RPMI8226 (cell line): ENCODE results near the gene TCP11.

ENCODE experiments used
- DNase-seq: peaks from one replicate; pipeline ENCODE4 v3.0.0-alpha.2; 2015

TCP11 gene

DNA sequence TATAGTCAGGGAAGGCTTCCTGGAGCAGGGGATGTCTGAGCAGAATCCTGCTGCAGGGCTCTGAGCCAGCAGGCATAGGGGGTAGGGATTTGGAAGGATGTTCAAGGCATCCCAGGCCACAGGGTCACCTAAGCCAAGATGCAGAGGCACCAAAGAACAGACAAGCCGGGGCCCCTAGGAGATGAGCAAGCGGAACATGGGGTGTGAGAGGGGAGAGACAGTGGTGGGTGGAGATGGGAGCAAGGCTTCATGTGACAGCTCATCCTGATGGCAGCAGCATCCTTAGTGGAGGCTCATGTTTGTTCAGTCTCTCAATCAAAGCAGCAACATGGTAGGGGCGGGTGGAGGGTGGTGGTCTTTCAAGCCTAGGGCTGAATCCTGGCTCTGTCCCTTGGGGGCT lies 29.8 kb upstream of the TCP11 start:
- no peak for DNase-seq

DNA sequence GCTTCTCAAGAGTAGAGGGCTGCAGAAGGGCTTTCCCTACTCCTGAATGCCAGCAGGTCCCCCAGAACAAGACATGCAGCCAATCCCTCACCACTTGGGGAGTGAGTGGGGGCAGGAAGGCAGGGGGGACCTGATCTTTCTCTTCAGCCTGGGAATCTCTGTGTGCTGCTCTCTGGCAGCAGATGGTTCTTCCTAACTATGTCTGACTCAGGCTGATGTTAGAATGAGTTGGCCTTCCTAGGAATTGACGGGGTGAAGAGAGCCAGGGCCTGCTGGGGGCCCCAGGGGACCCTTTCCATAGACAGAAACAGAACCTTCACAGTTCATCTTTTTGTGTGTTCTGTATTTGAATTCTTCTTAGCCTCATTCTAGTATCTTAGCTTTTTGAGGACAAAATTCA lies 29.0 kb upstream of the TCP11 start:
- DNase-seq: no peak

DNA sequence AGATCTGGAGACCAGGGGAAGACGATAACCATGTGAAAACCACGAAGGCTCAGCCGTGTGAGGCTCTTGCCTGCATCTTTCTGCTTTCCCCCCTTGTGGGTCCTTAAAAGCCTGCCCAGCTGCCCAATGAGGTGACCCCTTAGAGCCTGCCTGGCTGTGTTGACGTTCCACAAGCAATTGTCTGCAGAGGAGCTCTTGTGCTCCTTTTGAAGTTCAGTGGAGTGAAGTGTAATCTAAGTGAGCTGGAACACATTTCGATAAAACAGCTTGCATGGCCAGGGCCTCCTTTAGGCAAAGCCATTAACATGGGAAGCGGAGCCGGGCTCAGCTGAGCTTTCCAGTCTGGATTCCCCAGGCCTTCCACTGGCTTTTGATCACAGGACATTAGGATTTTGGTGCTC lies 27.3 kb upstream of the TCP11 start:
- DNase-seq: no peak

GRCh38 chr6:35167505-35167904 lies 26.4 kb upstream of the TCP11 start:
- DNase-seq: no peak

DNA sequence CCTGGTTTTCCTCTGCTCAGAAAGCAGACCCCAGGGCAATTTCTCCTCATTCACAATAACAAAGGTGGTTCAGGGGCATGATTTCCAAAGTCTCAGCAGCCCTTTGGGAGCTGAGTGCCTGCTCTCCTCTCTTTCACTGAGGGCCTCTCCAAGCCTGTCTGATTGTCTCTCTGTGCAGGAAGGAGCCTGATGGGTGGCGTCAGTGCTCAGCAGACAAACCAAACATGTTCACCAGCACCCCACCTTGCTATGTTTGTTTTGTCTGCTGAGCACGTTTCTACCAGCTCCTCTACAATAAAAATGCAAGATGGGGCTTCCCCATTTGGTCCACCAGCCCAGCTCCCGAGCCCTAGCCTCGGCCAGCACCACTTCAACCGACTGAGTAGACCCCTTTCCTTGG lies 25.4 kb upstream of the TCP11 start:
- no peak for DNase-seq

DNA sequence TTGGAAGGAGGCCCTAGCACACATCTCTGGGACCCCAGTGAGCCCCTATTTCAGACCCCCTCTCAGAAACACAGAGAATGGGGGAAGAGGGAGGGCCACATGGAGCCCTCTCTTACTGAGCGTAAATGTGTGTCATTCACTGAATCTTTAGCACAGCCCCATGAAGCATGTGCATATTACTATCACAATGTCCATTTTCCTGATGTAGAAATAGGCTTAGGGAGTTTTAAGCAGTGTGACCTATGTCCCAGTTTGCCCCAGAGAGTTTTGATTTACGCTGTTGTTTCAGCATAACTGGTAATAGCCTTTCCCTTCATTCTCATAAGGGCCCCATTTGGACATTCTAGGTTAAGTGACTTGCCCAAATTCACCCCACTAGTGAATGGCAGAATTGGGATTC lies 25.0 kb upstream of the TCP11 start:
- no peak for DNase-seq

GRCh38 chr6:35165630-35166071 lies 24.5 kb upstream of the TCP11 start:
- DNase-seq: no peak

DNA sequence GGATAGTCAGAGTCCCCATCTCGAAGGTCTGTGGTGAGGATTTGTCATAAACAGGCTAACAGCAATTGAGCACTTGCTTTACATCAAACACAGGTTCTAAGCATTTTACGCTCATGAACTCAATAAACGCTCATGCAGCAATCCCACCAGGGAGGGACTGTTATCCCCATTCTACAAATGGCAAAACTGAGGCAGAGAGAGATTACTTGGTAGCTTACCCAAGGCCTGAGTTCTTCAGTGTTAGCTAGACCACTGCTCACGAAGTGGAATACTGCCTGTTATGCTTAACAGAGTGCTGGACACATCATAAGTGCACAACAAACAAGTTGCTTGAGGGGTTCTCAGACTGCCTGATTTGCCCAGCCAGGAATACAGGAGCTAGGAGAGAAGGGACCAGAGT lies 23.7 kb upstream of the TCP11 start:
- no peak for DNase-seq

DNA sequence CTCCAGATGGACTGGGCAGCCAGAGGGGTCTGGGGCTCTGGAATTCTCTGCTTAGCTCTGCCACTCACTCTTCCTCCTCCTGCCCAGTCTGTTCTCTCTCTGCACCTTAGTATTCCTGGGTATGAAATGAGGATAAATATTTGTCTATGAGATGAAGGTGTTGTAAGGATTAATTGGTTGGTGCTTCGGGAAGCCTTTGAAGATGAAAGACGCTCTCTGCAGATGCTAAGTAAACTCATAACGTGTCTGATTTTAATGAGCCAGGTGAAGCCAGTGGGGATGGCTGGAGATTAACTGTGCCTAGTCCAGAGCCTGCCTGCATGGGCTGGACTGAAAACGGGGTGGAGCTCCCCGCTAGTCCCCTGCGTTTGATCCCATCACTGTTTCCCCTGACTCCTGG lies 23.1 kb upstream of the TCP11 start:
- DNase-seq: no peak

GRCh38 chr6:35163836-35164235 lies 22.7 kb upstream of the TCP11 start:
- DNase-seq: no peak

GRCh38 chr6:35161776-35162607 lies 20.9 kb upstream of the TCP11 start:
- DNase-seq: no peak

- no peak for DNase-seq
Observed at GRCh38 chr6:35161266-35161665, 20.1 kb upstream of the TCP11 start.

DNA sequence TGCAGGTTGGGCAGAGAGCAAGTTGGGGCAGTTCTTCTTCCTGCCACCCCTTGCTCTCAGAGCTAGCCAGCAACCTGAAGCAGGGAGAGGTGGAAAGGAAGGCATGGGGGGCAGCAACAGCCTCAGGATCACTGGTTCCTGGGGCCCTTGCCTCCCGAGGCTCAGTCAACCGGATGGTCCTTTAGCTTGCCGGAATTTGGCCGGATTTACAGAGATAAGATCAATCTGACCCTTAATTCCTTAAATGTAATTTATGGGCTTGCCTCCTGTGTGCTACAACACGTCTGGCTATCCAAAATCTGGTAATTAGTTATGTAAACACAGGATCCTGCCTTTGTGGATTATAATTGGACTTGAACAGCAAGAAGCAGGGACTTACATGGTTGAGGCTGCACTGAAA lies 19.5 kb upstream of the TCP11 start:
- DNase-seq: no peak

DNA sequence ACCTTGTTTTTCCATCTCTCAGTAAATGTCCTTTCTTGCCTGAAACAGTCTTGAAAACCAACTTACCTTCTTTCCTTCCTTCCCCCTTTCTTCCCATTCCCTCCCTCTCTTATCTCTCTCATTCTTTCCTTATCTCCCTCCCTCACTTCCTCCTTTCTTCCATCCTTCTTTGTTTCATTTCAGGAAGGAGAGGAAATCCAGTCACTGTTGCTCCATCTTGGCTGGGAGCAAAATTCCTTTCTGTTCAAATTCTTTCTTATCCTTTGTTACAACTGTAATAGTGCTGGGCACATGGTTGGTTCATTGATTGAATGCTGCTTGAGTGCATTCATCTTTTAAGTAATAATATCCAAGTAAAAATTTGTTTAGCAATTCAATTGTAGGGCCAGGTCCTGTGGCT lies 17.4 kb upstream of the TCP11 start:
- no peak for DNase-seq

GRCh38 chr6:35154947-35155346 lies 13.8 kb upstream of the TCP11 start:
- DNase-seq: no peak

GRCh38 chr6:35154262-35154661 lies 13.1 kb upstream of the TCP11 start:
- no peak for DNase-seq

DNA sequence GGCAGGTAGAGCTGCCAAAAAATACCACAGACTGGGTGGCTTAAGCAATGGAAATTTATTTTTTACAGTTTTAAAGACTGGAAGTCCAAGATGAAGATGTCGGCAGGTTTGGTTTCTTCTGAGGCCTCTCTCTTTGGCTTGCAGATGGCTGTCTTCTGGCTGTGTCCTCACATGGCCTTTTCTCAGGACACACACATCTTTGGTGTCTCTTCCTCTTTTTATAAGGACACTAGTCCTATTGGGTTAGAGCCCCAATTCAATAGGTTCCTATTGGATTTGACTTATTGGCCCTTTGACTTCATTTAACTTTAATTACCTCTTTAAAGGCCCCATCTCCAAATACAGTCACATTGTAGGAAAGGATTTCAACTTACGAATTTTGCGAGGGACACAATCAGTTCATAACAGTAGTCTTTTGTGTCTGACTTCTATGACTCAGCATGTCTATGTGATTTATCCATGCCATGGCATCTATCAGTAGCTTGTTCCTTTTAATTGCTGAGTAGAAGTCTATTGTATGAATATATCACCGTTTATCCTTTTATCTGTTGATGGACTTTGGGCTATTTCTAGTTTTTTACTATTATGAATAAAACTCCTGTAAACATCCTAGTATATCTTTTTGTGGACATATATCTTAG lies 11.0 kb upstream of the TCP11 start:
- no peak for DNase-seq

GRCh38 chr6:35151466-35151865 lies 10.3 kb upstream of the TCP11 start:
- no peak for DNase-seq

- DNase-seq: no peak
Observed at GRCh38 chr6:35149891-35150566, 8.9 kb upstream of the TCP11 start.

DNA sequence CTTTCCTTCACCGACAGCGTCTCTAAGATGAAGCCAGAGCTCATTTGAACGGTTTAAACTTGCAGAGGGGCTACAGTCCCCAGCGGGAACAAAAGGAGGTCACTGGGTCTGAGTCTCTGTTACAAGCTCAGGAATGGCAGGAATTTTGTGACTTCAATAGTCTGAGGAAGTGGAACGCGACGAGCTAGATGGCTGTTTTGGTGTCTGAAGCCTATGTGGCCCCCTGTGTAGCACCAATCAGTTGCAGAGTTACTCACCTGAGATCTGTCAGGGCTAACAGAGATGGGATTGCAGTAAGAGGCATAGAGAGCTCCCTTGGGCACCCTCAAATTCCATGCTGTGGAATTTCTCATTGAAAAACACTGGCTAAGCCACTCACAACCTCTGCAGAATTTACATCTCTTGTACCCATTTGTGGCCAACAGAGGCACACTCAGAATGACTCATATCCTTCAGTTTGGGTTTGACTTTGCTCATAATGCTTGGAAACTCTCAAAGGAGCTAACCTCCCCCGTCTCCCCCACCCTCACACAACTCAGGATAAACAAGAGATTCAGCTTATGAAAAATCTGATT lies 7.1 kb upstream of the TCP11 start:
- no peak for DNase-seq

DNA sequence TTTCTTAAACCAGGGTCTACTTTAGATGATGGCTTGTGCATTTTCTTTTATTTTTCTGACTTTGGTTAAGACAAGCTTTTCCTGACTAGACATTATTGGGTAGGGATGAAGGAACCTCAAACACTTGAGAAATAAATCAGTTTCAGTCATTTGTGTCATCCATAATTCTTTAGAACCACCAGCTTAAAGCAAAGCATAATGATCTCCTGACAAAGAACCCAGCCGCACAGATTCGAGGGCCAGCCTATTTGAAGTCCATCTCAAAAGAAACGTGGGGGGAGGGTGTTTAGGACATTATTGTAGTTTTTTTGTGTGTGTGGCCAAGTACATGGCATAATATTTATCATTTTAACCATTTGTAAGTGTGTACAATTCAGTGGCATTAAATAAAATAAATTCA lies 6.3 kb upstream of the TCP11 start:
- no peak for DNase-seq

DNA sequence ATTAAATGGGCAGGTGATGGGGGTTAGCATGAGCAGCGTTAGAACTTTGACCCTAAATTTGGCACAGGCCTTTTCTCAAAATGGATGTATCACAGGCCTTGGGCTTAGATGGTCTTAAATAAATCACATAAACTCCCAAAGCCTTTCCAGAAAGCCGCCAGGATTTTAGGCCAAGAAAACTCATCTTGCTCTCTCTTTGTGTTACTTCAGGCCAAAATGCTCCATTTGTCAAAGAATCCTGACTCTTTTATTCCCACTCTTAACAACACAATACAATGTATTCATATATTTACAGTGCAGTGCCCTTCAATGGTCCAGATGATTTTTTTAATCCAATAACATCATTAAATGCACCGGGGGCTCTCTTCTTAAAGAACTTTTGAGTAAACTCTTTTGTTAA lies 5.9 kb upstream of the TCP11 start:
- no peak for DNase-seq

GRCh38 chr6:35146453-35146852 lies 5.3 kb upstream of the TCP11 start:
- peak; percentile 60 for DNase-seq

- DNase-seq: no peak
Observed at GRCh38 chr6:35145757-35146156, 4.6 kb upstream of the TCP11 start.
